GM12878 (cell line): ENCODE results near the gene MCOLN1. TPM values are rescaled to one million over a fixed set of nuclear protein-coding genes. Genes with fewer than 3 reads are reported as not detected.

Experiments
- ATAC-seq: fragments of 200-7000 bp; cut with Tn5 transposase; 3 replicates; pipeline ENCODE4 v1.9.1; 2020; ENCODE audit warnings: mild to moderate bottlenecking, moderate library complexity
- BruUV-seq: library from RNA; stranded (reverse); fragments of 400-500 nt; replicated peaks from 2 replicates; lab custom pipeline; 2021; lab: Mats Ljungman, UMichigan
- CTCF ChIA-PET: fragments of 300-600 bp; sonication (Branson Sonifier 250); formaldehyde crosslinking; extraction: SDS; loops from one replicate; lab custom pipeline; 2021; ENCODE audit warnings: inconsistent platforms; lab: Yijun Ruan, JAX
- POLR2A ChIA-PET: fragments of 350-600 bp; formaldehyde crosslinking; extraction: SDS; loops from one replicate; lab custom pipeline; 2021; ENCODE audit warnings: inconsistent platforms; lab: Charles Lee
- RAD21 ChIA-PET: fragments of 300-600 bp; sonication (Branson Sonifier 250); formaldehyde crosslinking; loops from one replicate; lab custom pipeline; 2023; ENCODE audit warnings: antibody characterized with exemption; ENCODE audit not compliant: unreplicated experiment; lab: Charles Lee
- SMC1A ChIA-PET: fragments of 300-600 bp; sonication (Branson Sonifier 250); formaldehyde crosslinking; loops from one replicate; lab custom pipeline; 2023; ENCODE audit not compliant: unreplicated experiment, uncharacterized antibody; lab: Charles Lee
- DNase-seq: peaks from one replicate; pipeline ENCODE4 v3.0.0-alpha.2; 2011; ENCODE audit warnings: low read depth, low spot score
- FAIRE-seq: peaks from 3 replicates; lab custom pipeline; 2011; peaks lifted over from hg19 to GRCh38; lab: Jason Lieb, UNC
- H2AFZ ChIP-seq: 2 replicates; pipeline ENCODE4 v1.6.0; 2011; ENCODE audit warnings: low read depth, low read length, control low read depth; ENCODE audit not compliant: control insufficient read depth
- H3K27ac ChIP-seq: 2 replicates; pipeline ENCODE4 v1.5.1; 2011; ENCODE audit warnings: control low read depth; ENCODE audit not compliant: control insufficient read depth, insufficient read depth
- H3K27me3 ChIP-seq, 2 experiments: replicated peaks in 1 of 2; 2 replicates each; pipeline versions ENCODE4 v1.6.0 to v1.6.1; 2011; ENCODE audit warnings: low read length in 1 of 2; ENCODE audit not compliant: control insufficient read depth in 2 of 2, insufficient read depth in 2 of 2
- H3K36me3 ChIP-seq, 2 experiments: 2 replicates each; pipeline ENCODE4 v1.5.1; 2011; ENCODE audit warnings: low read length in 1 of 2; ENCODE audit not compliant: control insufficient read depth in 2 of 2, insufficient read depth in 2 of 2
- H3K4me1 ChIP-seq: 2 replicates; pipeline ENCODE4 v1.6.1; 2011; ENCODE audit warnings: mild to moderate bottlenecking, low read length, moderate library complexity, mixed read lengths; ENCODE audit not compliant: control insufficient read depth, insufficient read depth
- H3K4me2 ChIP-seq: 2 replicates; pipeline ENCODE4 v1.6.0; 2011; ENCODE audit warnings: control low read depth; ENCODE audit not compliant: control insufficient read depth, insufficient read depth
- H3K4me3 ChIP-seq: fragments of 200-600 bp; sonication (generic); 2 replicates; pipeline ENCODE4 v1.5.1; 2016
- H3K79me2 ChIP-seq: 2 replicates; pipeline ENCODE4 v1.6.0; 2011; ENCODE audit warnings: low read length; ENCODE audit not compliant: control insufficient read depth, insufficient read depth
- H3K9ac ChIP-seq: 2 replicates; pipeline ENCODE4 v1.8.0; 2011; ENCODE audit warnings: low read length, control low read depth, mixed read lengths; ENCODE audit not compliant: control insufficient read depth, insufficient read depth
- H3K9me3 ChIP-seq: replicated peaks from 3 replicates; pipeline ENCODE4 v1.5.1; 2011; ENCODE audit warnings: mild to moderate bottlenecking, low read length; ENCODE audit not compliant: control insufficient read depth, insufficient read depth
- H4K20me1 ChIP-seq: 2 replicates; pipeline ENCODE4 v1.6.0; 2011; ENCODE audit not compliant: control insufficient read depth, insufficient read depth
- CREM ChIP-seq: IDR thresholded peaks from 2 replicates; pipeline ENCODE4 v1.6.1; 2014; ENCODE audit warnings: antibody characterized with exemption, low read depth
- HDAC2 ChIP-seq: fragments of 200-600 bp; sonication (generic); IDR thresholded peaks from 2 replicates; pipeline ENCODE4 v1.6.1; 2017
- SPI1 ChIP-seq: IDR thresholded peaks from 2 replicates; pipeline ENCODE4 v1.6.1; 2011; ENCODE audit warnings: low read depth, mild to moderate bottlenecking, low read length, moderate library complexity, borderline replicate concordance; ENCODE audit not compliant: insufficient read depth
- SREBF2 ChIP-seq: IDR thresholded peaks from 2 replicates; pipeline ENCODE4 v1.6.1; 2012; ENCODE audit warnings: mild to moderate bottlenecking, low read length
- WRNIP1 ChIP-seq: IDR thresholded peaks from 2 replicates; pipeline ENCODE4 v1.6.1; 2011; ENCODE audit warnings: low read depth, low read length, improper control_type of control experiment, borderline replicate concordance
- ZNF274 ChIP-seq: IDR thresholded peaks from one replicate; pipeline ENCODE4 v1.8.0; 2011; ENCODE audit not compliant: insufficient read length, insufficient read depth
- WGBS: methylation state at CpG from one replicate; pipeline ENCODE4 v1.1.6; 2016; ENCODE audit warnings: low lambda C conversion rate; ENCODE audit not compliant: insufficient replicate concordance, insufficient coverage; ENCODE audit errors: missing lambda C conversion rate; 5-methylcytosine and 5-hydroxymethylcytosine counted together
- in situ Hi-C: fragments of 300-500 bp; cut with MboI; formaldehyde crosslinking; loops from 9 replicates; pipeline ENCODE4 v1.14.3; 2018; ENCODE audit warnings: mixed read lengths
- intact Hi-C: fragments of 100-400 bp; cut with micrococcal nuclease; formaldehyde crosslinking; loops from one replicate; pipeline ENCODE4 v1.14.2; 2022; ENCODE audit not compliant: unreplicated experiment
- polyA plus RNA-seq, 11 experiments: library from polyadenylated mRNA; depleted of rRNA in 4 of 11; unstranded in 6 of 11; stranded (reverse) in 5 of 11; fragments of >200 nt; fragmentation: Nextera tagmentation in 4 of 11; fragmentation: Illumina TruSeq in 1 of 11; extraction: Ambion mirVana in 4 of 11; extraction: Trizol in 1 of 11; gene quantifications; 1 replicate in 1 of 11; 2 replicates in 10 of 11; pipeline versions ENCODE4 v1.2.1 to v1.2.3, GENCODE V29; 2011 to 2016; ENCODE audit warnings: inconsistent platforms in 2 of 11, missing spikeins in 2 of 11, low read depth in 1 of 11
- total RNA-seq, 4 experiments: library from RNA; depleted of rRNA in 3 of 4; stranded (reverse); fragments of >200 nt in 3 of 4; fragmentation: Illumina TruSeq in 1 of 4; extraction: Trizol in 1 of 4; gene quantifications; 2 replicates each; pipeline versions ENCODE4 v1.2.1 to v1.2.3, GENCODE V29; 2013 to 2021
- TF ChIP-seq, protein P1 (sequence below): fragments of 450-650 bp; IDR thresholded peaks from 2 replicates; pipeline ENCODE4 v1.6.1; 2017; ENCODE audit warnings: mild to moderate bottlenecking
- TF ChIP-seq, protein P2 (sequence below): fragments of 450-650 bp; IDR thresholded peaks from 2 replicates; pipeline ENCODE4 v1.6.1; 2017; ENCODE audit warnings: low read depth, mild to moderate bottlenecking, moderate library complexity

The MCOLN1 gene
- total and polyA plus RNA-seq, 10 of the 15 experiments (the other 5 are each of a cell fraction or from before 2014, with no cell fraction given), result 0.42 to 15.6 (median 4.9) TPM

GRCh38 chr19:7545300-7545699, 22.9 kb downstream of the MCOLN1 start:
- RAD21 ChIA-PET, result no interaction called here
- TF ChIP-seq, protein P1, sequence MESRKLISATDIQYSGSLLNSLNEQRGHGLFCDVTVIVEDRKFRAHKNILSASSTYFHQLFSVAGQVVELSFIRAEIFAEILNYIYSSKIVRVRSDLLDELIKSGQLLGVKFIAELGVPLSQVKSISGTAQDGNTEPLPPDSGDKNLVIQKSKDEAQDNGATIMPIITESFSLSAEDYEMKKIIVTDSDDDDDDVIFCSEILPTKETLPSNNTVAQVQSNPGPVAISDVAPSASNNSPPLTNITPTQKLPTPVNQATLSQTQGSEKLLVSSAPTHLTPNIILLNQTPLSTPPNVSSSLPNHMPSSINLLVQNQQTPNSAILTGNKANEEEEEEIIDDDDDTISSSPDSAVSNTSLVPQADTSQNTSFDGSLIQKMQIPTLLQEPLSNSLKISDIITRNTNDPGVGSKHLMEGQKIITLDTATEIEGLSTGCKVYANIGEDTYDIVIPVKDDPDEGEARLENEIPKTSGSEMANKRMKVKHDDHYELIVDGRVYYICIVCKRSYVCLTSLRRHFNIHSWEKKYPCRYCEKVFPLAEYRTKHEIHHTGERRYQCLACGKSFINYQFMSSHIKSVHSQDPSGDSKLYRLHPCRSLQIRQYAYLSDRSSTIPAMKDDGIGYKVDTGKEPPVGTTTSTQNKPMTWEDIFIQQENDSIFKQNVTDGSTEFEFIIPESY, result no peak
- TF ChIP-seq, protein P2, sequence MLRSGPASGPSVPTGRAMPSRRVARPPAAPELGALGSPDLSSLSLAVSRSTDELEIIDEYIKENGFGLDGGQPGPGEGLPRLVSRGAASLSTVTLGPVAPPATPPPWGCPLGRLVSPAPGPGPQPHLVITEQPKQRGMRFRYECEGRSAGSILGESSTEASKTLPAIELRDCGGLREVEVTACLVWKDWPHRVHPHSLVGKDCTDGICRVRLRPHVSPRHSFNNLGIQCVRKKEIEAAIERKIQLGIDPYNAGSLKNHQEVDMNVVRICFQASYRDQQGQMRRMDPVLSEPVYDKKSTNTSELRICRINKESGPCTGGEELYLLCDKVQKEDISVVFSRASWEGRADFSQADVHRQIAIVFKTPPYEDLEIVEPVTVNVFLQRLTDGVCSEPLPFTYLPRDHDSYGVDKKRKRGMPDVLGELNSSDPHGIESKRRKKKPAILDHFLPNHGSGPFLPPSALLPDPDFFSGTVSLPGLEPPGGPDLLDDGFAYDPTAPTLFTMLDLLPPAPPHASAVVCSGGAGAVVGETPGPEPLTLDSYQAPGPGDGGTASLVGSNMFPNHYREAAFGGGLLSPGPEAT, result no peak
- TF ChIP-seq SREBF2 (no peak), ZNF274 (no peak), SPI1 (peak; percentile 44; the same call in 1 of the 2 replicates), HDAC2 (no peak), CREM (no peak), WRNIP1 (no peak)
- Histone ChIP-seq H4K20me1 (no peaks in the 10 kb centered on the region), H3K4me1 (peaks cover 3% of the 10 kb centered on the region; the same call in 1 of the 2 replicates), H2AFZ (no peak overlapping the region), H3K79me2 (no peaks in the 10 kb centered on the region), H3K4me2 (no peak overlapping the region), H3K9me3 (no peaks in the 10 kb centered on the region), H3K36me3 (peaks cover 0 to 9% of the 10 kb centered on the region in 2 experiments; a peak in 3 of 4 replicates), H3K27ac (no peak overlapping the region), H3K9ac (no peak overlapping the region), H3K27me3 (no peaks in the 10 kb centered on the region), H3K4me3 (no peak overlapping the region)
- CTCF ChIA-PET, result no interaction called here
- WGBS, result 60% methylated on average over 8 of the region's 8 CpGs
- no TSS peak for BruUV-seq
- in situ Hi-C loops (no loop called here), intact Hi-C loops (no loop called here)
- POLR2A ChIA-PET, result no interaction called here
- DNase-seq (no peak), ATAC-seq (no peak), FAIRE-seq (no peak)
- SMC1A ChIA-PET, result no interaction called here
